ENCODE data around the gene LIN9.

GRCh38 chr1:226355016-226355415 lies 46.1 kb upstream of the LIN9 start:
- TF ChIP-seq EZH2 (IDR thresholded peaks at IDR 0.05; ENCODE audit: insufficient read depth, poor library complexity, severe bottlenecking) (no peak), EZH2phosphoT487 (IDR thresholded peaks at IDR 0.05; ENCODE audit: insufficient read depth, low read depth) (no peak)
